GM23248 (cell line): ENCODE results near the gene MPPED1. TPM values are rescaled to one million over a fixed set of nuclear protein-coding genes. Genes with fewer than 3 reads are reported as not detected.

Experiments used
- DNase-seq: peaks from one replicate; pipeline ENCODE4 v3.0.0-alpha.2; 2015
- H2AFZ ChIP-seq: fragments of 200-600 bp; sonication (generic); 2 replicates; pipeline ENCODE4 v1.6.1; 2016; ENCODE audit warnings: antibody characterized with exemption
- H3F3A ChIP-seq: fragments of 200-600 bp; sonication (generic); 2 replicates; pipeline ENCODE4 v1.6.1; 2016; ENCODE audit warnings: mild to moderate bottlenecking, antibody characterized with exemption, mixed run types; ENCODE audit not compliant: insufficient read depth
- H3K27ac ChIP-seq: fragments of 200-600 bp; sonication (generic); 2 replicates; pipeline ENCODE4 v1.5.1; 2016; ENCODE audit warnings: mild to moderate bottlenecking
- H3K27me3 ChIP-seq: fragments of 200-600 bp; sonication (generic); replicated peaks from 2 replicates; pipeline ENCODE4 v1.6.1; 2016; ENCODE audit warnings: mild to moderate bottlenecking; ENCODE audit not compliant: insufficient read depth
- H3K36me3 ChIP-seq: fragments of 200-600 bp; sonication (generic); 2 replicates; pipeline ENCODE4 v1.6.1; 2016; ENCODE audit warnings: low read depth, mild to moderate bottlenecking
- H3K4me1 ChIP-seq: fragments of 200-600 bp; sonication (generic); 2 replicates; pipeline ENCODE4 v1.6.1; 2016; ENCODE audit warnings: mild to moderate bottlenecking; ENCODE audit not compliant: insufficient read depth
- H3K4me2 ChIP-seq: fragments of 200-600 bp; sonication (generic); one replicate; pipeline ENCODE4 v1.6.1; 2016; ENCODE audit warnings: mild to moderate bottlenecking; ENCODE audit not compliant: unreplicated experiment
- H3K4me3 ChIP-seq: fragments of 200-600 bp; sonication (generic); 2 replicates; pipeline ENCODE4 v1.5.1; 2016; ENCODE audit warnings: mild to moderate bottlenecking
- H3K79me2 ChIP-seq: fragments of 200-600 bp; sonication (generic); 2 replicates; pipeline ENCODE4 v1.6.1; 2016; ENCODE audit warnings: mild to moderate bottlenecking; ENCODE audit not compliant: insufficient read depth
- H3K9ac ChIP-seq: fragments of 200-600 bp; sonication (generic); 2 replicates; pipeline ENCODE4 v1.6.1; 2016; ENCODE audit warnings: mild to moderate bottlenecking
- H3K9me2 ChIP-seq: fragments of 200-600 bp; sonication (generic); 2 replicates; pipeline ENCODE4 v1.6.1; 2016; ENCODE audit warnings: mixed run types, mild to moderate bottlenecking, moderate library complexity; ENCODE audit not compliant: insufficient read depth
- H3K9me3 ChIP-seq: fragments of 200-600 bp; sonication (generic); one replicate; pipeline ENCODE4 v1.6.1; 2017; ENCODE audit warnings: low read depth
- H4K20me1 ChIP-seq: fragments of 200-600 bp; sonication (generic); 2 replicates; pipeline ENCODE4 v1.6.0; 2016; ENCODE audit not compliant: insufficient read depth
- EZH2 ChIP-seq: fragments of 200-600 bp; sonication (generic); IDR thresholded peaks from 2 replicates; pipeline ENCODE4 v1.6.1; 2018; ENCODE audit warnings: antibody characterized with exemption, mild to moderate bottlenecking; ENCODE audit not compliant: insufficient read depth, poor library complexity, severe bottlenecking
- EZH2phosphoT487 ChIP-seq: fragments of 200-600 bp; sonication (generic); IDR thresholded peaks from 2 replicates; pipeline ENCODE4 v1.6.1; 2018; ENCODE audit warnings: antibody characterized with exemption, moderate library complexity, mild to moderate bottlenecking, low read depth; ENCODE audit not compliant: insufficient read depth
- WGBS, 2 experiments: methylation state at CpG; one replicate each; pipeline ENCODE4 v1.1.6; 2015 to 2017; ENCODE audit warnings: low lambda C conversion rate in 2 of 2, low coverage in 1 of 2; ENCODE audit errors: missing lambda C conversion rate in 2 of 2; 5-methylcytosine and 5-hydroxymethylcytosine counted together
- in situ Hi-C: fragments of 300-500 bp; cut with MboI; formaldehyde crosslinking; loops from 2 replicates; pipeline ENCODE4 v1.15.0; 2020
- polyA plus RNA-seq: library from polyadenylated mRNA; unstranded; fragments of >200 nt; fragmentation: Nextera tagmentation; extraction: Ambion mirVana; gene quantifications from 2 replicates; pipeline ENCODE4 v1.2.1, GENCODE V29; 2016
- total RNA-seq: library from RNA; depleted of rRNA; stranded (reverse); fragments of >200 nt; shearing (Covaris generic); gene quantifications from 2 replicates; pipeline ENCODE4 v1.2.3, GENCODE V29; 2014

Gene MPPED1
- total and polyA plus RNA-seq, 2 experiments from 2014 or later = not detected

DNA sequence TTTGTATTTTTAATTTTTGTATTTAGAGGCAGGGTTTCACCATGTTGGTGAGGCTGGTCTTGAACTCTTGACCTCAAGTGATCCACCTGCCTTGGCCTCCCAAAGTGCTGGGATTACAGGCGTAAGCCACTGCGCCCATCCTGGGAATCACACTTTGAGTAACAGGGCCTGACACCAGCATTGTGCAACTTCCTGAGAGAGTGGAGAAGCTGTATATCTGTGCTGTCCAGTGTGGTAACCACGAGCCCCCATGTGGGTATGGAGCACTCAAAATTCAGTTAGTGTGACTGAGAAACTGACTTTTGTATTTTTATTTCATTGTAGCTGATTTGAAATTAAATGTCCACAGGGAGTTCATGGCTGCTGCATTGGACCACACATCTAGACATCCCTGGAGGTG lies 36.2 kb downstream of the MPPED1 start:
- no peak overlapping the region for H2AFZ ChIP-seq
- TF ChIP-seq EZH2phosphoT487 (no peak), EZH2 (no peak)
- H3K9ac ChIP-seq = no peak overlapping the region
- H3K9me3 ChIP-seq = no peaks in the 10 kb centered on the region
- no peaks in the 10 kb centered on the region for H4K20me1 ChIP-seq
- H3K4me1 ChIP-seq = no peaks in the 10 kb centered on the region
- no peaks in the 10 kb centered on the region for H3K79me2 ChIP-seq
- H3K9me2 ChIP-seq = no peaks in the 10 kb centered on the region
- no peak overlapping the region for H3K4me2 ChIP-seq
- no peak for DNase-seq
- no peaks in the 10 kb centered on the region for H3K27me3 ChIP-seq
- no peak overlapping the region for H3K4me3 ChIP-seq
- in situ Hi-C loops = no loop called here
- H3K27ac ChIP-seq = no peak overlapping the region
- no peaks in the 10 kb centered on the region for H3K36me3 ChIP-seq
- H3F3A ChIP-seq = no peaks in the 10 kb centered on the region
- 77 to 79% methylated on average over 3 of the region's 3 CpGs for WGBS, 2 experiments

GRCh38 chr22:43449205-43449830 lies 37.5 kb downstream of the MPPED1 start:
- Histone ChIP-seq H3K36me3 (no peaks in the 10 kb centered on the region), H3K9me3 (no peaks in the 10 kb centered on the region), H3K79me2 (no peaks in the 10 kb centered on the region), H3F3A (no peaks in the 10 kb centered on the region), H3K9ac (no peak overlapping the region), H4K20me1 (no peaks in the 10 kb centered on the region), H2AFZ (no peak overlapping the region), H3K4me3 (no peak overlapping the region), H3K9me2 (no peaks in the 10 kb centered on the region), H3K4me1 (no peaks in the 10 kb centered on the region), H3K27ac (no peak overlapping the region), H3K27me3 (no peaks in the 10 kb centered on the region), H3K4me2 (no peak overlapping the region)
- 61 to 62% methylated on average over 16 of the region's 16 CpGs for WGBS, 2 experiments
- no peak for DNase-seq
- TF ChIP-seq EZH2 (no peak), EZH2phosphoT487 (no peak)
- in situ Hi-C loops = no loop called here

GRCh38 chr22:43449831-43450225 lies 38.0 kb downstream of the MPPED1 start:
- no peak overlapping the region for H3K9ac ChIP-seq
- no peaks in the 10 kb centered on the region for H3K4me1 ChIP-seq
- 66% methylated on average over 11 of the region's 11 CpGs for WGBS, 2 experiments
- no peaks in the 10 kb centered on the region for H3K9me2 ChIP-seq
- no peaks in the 10 kb centered on the region for H3K9me3 ChIP-seq
- no peak overlapping the region for H3K27ac ChIP-seq
- H3K79me2 ChIP-seq = no peaks in the 10 kb centered on the region
- H3K36me3 ChIP-seq = no peaks in the 10 kb centered on the region
- DNase-seq = no peak
- no peak overlapping the region for H2AFZ ChIP-seq
- in situ Hi-C loops = no loop called here
- TF ChIP-seq EZH2phosphoT487 (no peak), EZH2 (no peak)
- no peak overlapping the region for H3K4me3 ChIP-seq
- no peak overlapping the region for H3K4me2 ChIP-seq
- no peaks in the 10 kb centered on the region for H3F3A ChIP-seq
- no peaks in the 10 kb centered on the region for H4K20me1 ChIP-seq
- no peaks in the 10 kb centered on the region for H3K27me3 ChIP-seq

GRCh38 chr22:43451371-43452050 lies 39.7 kb downstream of the MPPED1 start:
- no peaks in the 10 kb centered on the region for H3F3A ChIP-seq
- no peaks in the 10 kb centered on the region for H4K20me1 ChIP-seq
- H2AFZ ChIP-seq = no peak overlapping the region
- DNase-seq = no peak
- H3K36me3 ChIP-seq = no peaks in the 10 kb centered on the region
- H3K4me1 ChIP-seq = no peaks in the 10 kb centered on the region
- no peak overlapping the region for H3K9ac ChIP-seq
- no peak overlapping the region for H3K27ac ChIP-seq
- WGBS, 2 experiments = 58 to 66% methylated on average over 18 of the region's 18 CpGs
- TF ChIP-seq EZH2 = no peak
- TF ChIP-seq EZH2phosphoT487 = no peak
- no peaks in the 10 kb centered on the region for H3K9me3 ChIP-seq
- H3K9me2 ChIP-seq = no peaks in the 10 kb centered on the region
- no peaks in the 10 kb centered on the region for H3K27me3 ChIP-seq
- no peak overlapping the region for H3K4me3 ChIP-seq
- H3K4me2 ChIP-seq = no peak overlapping the region
- in situ Hi-C loops = no loop called here
- no peaks in the 10 kb centered on the region for H3K79me2 ChIP-seq
